H1 (cell line): ENCODE measurements around the gene TK1. TPM values are rescaled to one million over a fixed set of nuclear protein-coding genes. Genes with fewer than 3 reads are reported as not detected.
A peak's percentile ranks its signal among the peaks of the same experiment; 100 is the strongest.
"Not testable (repeated sequence)": the region's sequence is repeated elsewhere in the genome, so short reads cannot be mapped to it uniquely, and the experiment has no call there.

Experiments
- CTCF ChIA-PET: fragments of 300-600 bp; sonication (Branson Sonifier 250); formaldehyde crosslinking; loops from one replicate; lab custom pipeline; 2021; ENCODE audit not compliant: partially characterized antibody; lab: Charles Lee
- POLR2A ChIA-PET: fragments of 300-600 bp; sonication (Branson Sonifier 250); formaldehyde crosslinking; loops from one replicate; lab custom pipeline; 2021; ENCODE audit warnings: inconsistent platforms; ENCODE audit not compliant: partially characterized antibody; lab: Charles Lee
- DNase-seq, 2 experiments: peaks; one replicate each; pipeline versions ENCODE4 v3.0.0 to v3.0.0-alpha.2; 2010 to 2022; ENCODE audit warnings: low spot score in 2 of 2, low read depth in 1 of 2, mixed read lengths in 1 of 2
- FAIRE-seq: peaks from 2 replicates; lab custom pipeline; 2011; peaks lifted over from hg19 to GRCh38; lab: Jason Lieb, UNC
- H2AFZ ChIP-seq: 2 replicates; pipeline ENCODE4 v1.8.1; 2012; ENCODE audit warnings: low read length, inconsistent platforms
- H2AK5ac ChIP-seq: 2 replicates; pipeline ENCODE4 v1.6.1; 2013; ENCODE audit warnings: low read depth, low read length
- H2BK120ac ChIP-seq: replicated peaks from 2 replicates; pipeline ENCODE3; 2013; ENCODE audit warnings: low read depth, low read length, inconsistent platforms
- H2BK12ac ChIP-seq: 2 replicates; pipeline ENCODE4 v1.6.1; 2013; ENCODE audit warnings: low read depth, low read length
- H2BK15ac ChIP-seq: 2 replicates; pipeline ENCODE4 v1.6.1; 2013; ENCODE audit warnings: low read length
- H2BK20ac ChIP-seq: 2 replicates; pipeline ENCODE4 v1.6.1; 2013; ENCODE audit warnings: low read length
- H2BK5ac ChIP-seq: 2 replicates; pipeline ENCODE4 v1.6.1; 2013; ENCODE audit warnings: low read depth, low read length
- H3K14ac ChIP-seq: 2 replicates; pipeline ENCODE4 v1.6.1; 2013; ENCODE audit warnings: inconsistent platforms; ENCODE audit not compliant: insufficient read length
- H3K18ac ChIP-seq: 2 replicates; pipeline ENCODE4 v1.6.1; 2013; ENCODE audit warnings: low read length; ENCODE audit errors: extremely low read depth
- H3K23ac ChIP-seq: 2 replicates; pipeline ENCODE4 v1.6.1; 2013; ENCODE audit warnings: inconsistent platforms; ENCODE audit not compliant: insufficient read length
- H3K23me2 ChIP-seq: 2 replicates; pipeline ENCODE4 v1.6.1; 2013; ENCODE audit warnings: low read depth, low read length
- H3K27ac ChIP-seq: 2 replicates; pipeline ENCODE4 v1.6.1; 2011; ENCODE audit warnings: low read depth, low read length, inconsistent platforms
- H3K27me3 ChIP-seq, 4 experiments: replicated peaks in 1 of 4; 1 replicate in 1 of 4; 2 replicates in 3 of 4; pipeline versions ENCODE4 v1.6.1 to v1.8.1; 2011 to 2013; ENCODE audit warnings: low read length in 3 of 4, mild to moderate bottlenecking in 3 of 4, inconsistent platforms in 2 of 4, mixed read lengths in 2 of 4, moderate library complexity in 1 of 4; ENCODE audit not compliant: control insufficient read depth in 3 of 4, insufficient read depth in 3 of 4; ENCODE audit errors: extremely low read depth in 1 of 4
- H3K36me3 ChIP-seq, 4 experiments: 2 replicates each; pipeline versions ENCODE4 v1.6.1 to v1.8.1; 2011 to 2013; ENCODE audit warnings: mild to moderate bottlenecking in 4 of 4, low read length in 3 of 4, moderate library complexity in 2 of 4, control low read depth in 1 of 4, inconsistent platforms in 1 of 4; ENCODE audit not compliant: insufficient read depth in 4 of 4, control insufficient read depth in 2 of 4
- H3K4ac ChIP-seq: replicated peaks from 2 replicates; pipeline ENCODE3; 2013; ENCODE audit warnings: low read length, low read depth, mixed read lengths, inconsistent platforms; ENCODE audit not compliant: insufficient read length
- H3K4me1 ChIP-seq, 4 experiments: replicated peaks in 1 of 4; 1 replicate in 1 of 4; 2 replicates in 3 of 4; pipeline versions ENCODE4 v1.6.1 to v1.8.1; 2011 to 2013; ENCODE audit warnings: low read length in 3 of 4, inconsistent platforms in 2 of 4, mixed read lengths in 1 of 4; ENCODE audit not compliant: insufficient read depth in 4 of 4, control insufficient read depth in 3 of 4
- H3K4me2 ChIP-seq, 2 experiments: 2 replicates each; pipeline versions ENCODE4 v1.6.1 to v1.8.1; 2011 to 2013; ENCODE audit warnings: low read depth in 2 of 2, low read length in 2 of 2, control low read depth in 1 of 2, inconsistent platforms in 1 of 2, mild to moderate bottlenecking in 1 of 2; ENCODE audit not compliant: insufficient read depth in 1 of 2
- H3K4me3 ChIP-seq, 4 experiments: fragments of 200-600, 300-600 bp in 1 of 4; sonication (generic), shearing (Covaris generic), sonication (Bioruptor Twin) in 1 of 4; 2 replicates each; pipeline versions ENCODE4 v1.5.1 to v1.8.1; 2011 to 2016; ENCODE audit warnings: low read length in 4 of 4, low read depth in 3 of 4, control low read depth in 2 of 4, inconsistent platforms in 2 of 4, mild to moderate bottlenecking in 2 of 4, mixed read lengths in 1 of 4, moderate library complexity in 1 of 4; ENCODE audit not compliant: insufficient read depth in 2 of 4; ENCODE audit errors: extremely low read depth in 1 of 4
- H3K56ac ChIP-seq: replicated peaks from 2 replicates; pipeline ENCODE3; 2013; ENCODE audit warnings: low read depth, mild to moderate bottlenecking, mixed read lengths, low read length, inconsistent platforms; ENCODE audit not compliant: insufficient read length
- H3K79me1 ChIP-seq: 2 replicates; pipeline ENCODE4 v1.6.1; 2013; ENCODE audit warnings: low read depth, low read length, control low read depth
- H3K79me2 ChIP-seq, 2 experiments: 2 replicates each; pipeline versions ENCODE4 v1.6.1 to v1.8.1; 2012 to 2013; ENCODE audit warnings: low read length in 2 of 2, mild to moderate bottlenecking in 2 of 2, inconsistent platforms in 1 of 2; ENCODE audit not compliant: insufficient read depth in 2 of 2, control insufficient read depth in 1 of 2
- H3K9ac ChIP-seq, 4 experiments: replicated peaks in 1 of 4; 1 replicate in 1 of 4; 2 replicates in 3 of 4; pipeline versions ENCODE4 v1.6.1 to v1.8.1; 2011 to 2013; ENCODE audit warnings: low read depth in 3 of 4, low read length in 3 of 4, control low read depth in 2 of 4, mild to moderate bottlenecking in 2 of 4, moderate library complexity in 2 of 4, inconsistent platforms in 1 of 4; ENCODE audit errors: extremely low read depth in 1 of 4
- H3K9me3 ChIP-seq, 2 experiments: 2 replicates each; pipeline versions ENCODE4 v1.6.1 to v1.8.1; 2012 to 2013; ENCODE audit warnings: mild to moderate bottlenecking in 2 of 2, moderate library complexity in 2 of 2, control low read depth in 1 of 2, inconsistent platforms in 1 of 2, low read depth in 1 of 2, low read length in 1 of 2, mixed read lengths in 1 of 2; ENCODE audit not compliant: insufficient read depth in 2 of 2
- H4K20me1 ChIP-seq, 2 experiments: replicated peaks in 1 of 2; 2 replicates each; pipeline versions ENCODE3 to v1.8.1; 2011 to 2013; ENCODE audit warnings: inconsistent platforms in 2 of 2, low read length in 2 of 2, mild to moderate bottlenecking in 1 of 2; ENCODE audit not compliant: insufficient read depth in 2 of 2, control insufficient read depth in 1 of 2
- H4K5ac ChIP-seq: 2 replicates; pipeline ENCODE4 v1.6.1; 2013; ENCODE audit warnings: low read length, low read depth, mixed read lengths, inconsistent platforms; ENCODE audit not compliant: insufficient read length
- H4K8ac ChIP-seq: 2 replicates; pipeline ENCODE4 v1.8.0; 2013; ENCODE audit warnings: mild to moderate bottlenecking, moderate library complexity, low read length, inconsistent platforms; ENCODE audit not compliant: insufficient read depth; ENCODE audit errors: extremely low read depth
- H4K91ac ChIP-seq: replicated peaks from 2 replicates; pipeline ENCODE3; 2013; ENCODE audit warnings: low read length, mixed read lengths, inconsistent platforms; ENCODE audit not compliant: insufficient read length
- POLR2A ChIP-seq, 2 experiments: IDR thresholded peaks; 1 replicate in 1 of 2; 2 replicates in 1 of 2; pipeline ENCODE4 v1.6.1; 2011; ENCODE audit warnings: low read depth in 2 of 2, low read length in 2 of 2, mild to moderate bottlenecking in 2 of 2; ENCODE audit errors: control extremely low read depth in 1 of 2
- POLR2AphosphoS5 ChIP-seq: IDR thresholded peaks from 2 replicates; pipeline ENCODE4 v1.6.1; 2011; ENCODE audit warnings: low read depth, low read length
- WGBS, 2 experiments: shearing (Covaris generic) in 1 of 2; methylation state at CpG; one replicate each; pipeline versions ENCODE4 v1.1.6 to v1.1.7; 2013 to 2015; ENCODE audit warnings: low lambda C conversion rate in 2 of 2, mixed read lengths in 2 of 2, inconsistent platforms in 1 of 2, low coverage in 1 of 2, missing lambda C conversion rate in 1 of 2; ENCODE audit not compliant: insufficient replicate concordance in 2 of 2, insufficient coverage in 1 of 2, insufficient read length in 1 of 2; ENCODE audit errors: extremely low coverage in 1 of 2, missing lambda C conversion rate in 1 of 2; 5-methylcytosine and 5-hydroxymethylcytosine counted together
- polyA plus RNA-seq, 7 experiments: library from polyadenylated mRNA; depleted of rRNA in 3 of 7; stranded (reverse) in 5 of 7; unstranded in 2 of 7; fragments of >200 nt in 5 of 7; fragments of 200-250 nt in 2 of 7; gene quantifications; 1 replicate in 5 of 7; 2 replicates in 1 of 7; 4 replicates in 1 of 7; pipeline versions ENCODE4 v1.2.1 to v1.2.3, GENCODE V29; 2011 to 2013; ENCODE audit warnings: missing spikeins in 2 of 7, mixed read lengths in 2 of 7
- total RNA-seq: library from RNA; stranded (reverse); fragmentation: NEBNext Ultra II Directional; extraction: Animal tissue kit (Norgen Biotek cat#: 25700); gene quantifications from 2 replicates; pipeline ENCODE4 v1.2.1, GENCODE V29; 2021

TK1 gene
- total and polyA plus RNA-seq, 2 of the 8 experiments (the other 6 are each of a cell fraction or from before 2014, with no cell fraction given): 66.9 to 147 TPM

- not testable (repeated sequence) for H3K79me1 ChIP-seq, H2BK120ac ChIP-seq, H2BK15ac ChIP-seq, FAIRE-seq, H3K9me3 ChIP-seq, H3K9ac ChIP-seq, H4K5ac ChIP-seq, H2AK5ac ChIP-seq, H2BK20ac ChIP-seq, H3K4ac ChIP-seq, DNase-seq, H3K56ac ChIP-seq, H4K91ac ChIP-seq, H3K4me3 ChIP-seq, H3K27me3 ChIP-seq, H3K18ac ChIP-seq, H3K14ac ChIP-seq, H2BK12ac ChIP-seq, H3K23me2 ChIP-seq, H2AFZ ChIP-seq, H3K4me2 ChIP-seq, H2BK5ac ChIP-seq, H3K23ac ChIP-seq, H3K27ac ChIP-seq, H3K79me2 ChIP-seq
- ChIA-PET POLR2A (interaction anchor here (0.8 to 10.2 kb wide), 18 partner anchors 10 to 79 kb away, joined by 3 to 131 read pairs (median 4); partner anchors contain the start of genes AFMID and TK1), CTCF (interaction anchor here (0.6 to 10.0 kb wide), 5 partner anchors 15 to 1661 kb away, joined by 4 to 87 read pairs (median 7); partner anchors contain the start of gene TK1)
- peak overlapping the region; percentile 16; the same call in 1 of the 2 replicates for H4K8ac ChIP-seq
- TF ChIP-seq POLR2AphosphoS5 (peak; percentile 4; the same call in 1 of the 2 replicates), POLR2A (IDR thresholded peaks at IDR 0.05; ENCODE audit: control extremely low read depth in 1 of 2, low read depth in 2 of 2, low read length in 2 of 2) (peak in 1 of 2 experiments; percentile 9; a peak in 2 of 3 replicates)
- H3K4me1 ChIP-seq: peaks cover 5 to 36% (median 18%) of the 10 kb centered on the region in 4 experiments
- peaks cover 7 to 32% (median 13%) of the 10 kb centered on the region in 4 experiments; a peak in 7 of 8 replicates for H3K36me3 ChIP-seq
- peaks cover 15 to 19% of the 10 kb centered on the region in 2 experiments for H4K20me1 ChIP-seq
- 95% methylated on average over 15 of the region's 19 CpGs; no CpG with 5 or more reads in 1 of the 2 experiments for WGBS, 2 experiments
Measured at GRCh38 chr17:78171591-78172248, 15.1 kb downstream of the TK1 start.
